ENCODE results near the gene GPRASP2.

- TF ChIP-seq, protein P1, sequence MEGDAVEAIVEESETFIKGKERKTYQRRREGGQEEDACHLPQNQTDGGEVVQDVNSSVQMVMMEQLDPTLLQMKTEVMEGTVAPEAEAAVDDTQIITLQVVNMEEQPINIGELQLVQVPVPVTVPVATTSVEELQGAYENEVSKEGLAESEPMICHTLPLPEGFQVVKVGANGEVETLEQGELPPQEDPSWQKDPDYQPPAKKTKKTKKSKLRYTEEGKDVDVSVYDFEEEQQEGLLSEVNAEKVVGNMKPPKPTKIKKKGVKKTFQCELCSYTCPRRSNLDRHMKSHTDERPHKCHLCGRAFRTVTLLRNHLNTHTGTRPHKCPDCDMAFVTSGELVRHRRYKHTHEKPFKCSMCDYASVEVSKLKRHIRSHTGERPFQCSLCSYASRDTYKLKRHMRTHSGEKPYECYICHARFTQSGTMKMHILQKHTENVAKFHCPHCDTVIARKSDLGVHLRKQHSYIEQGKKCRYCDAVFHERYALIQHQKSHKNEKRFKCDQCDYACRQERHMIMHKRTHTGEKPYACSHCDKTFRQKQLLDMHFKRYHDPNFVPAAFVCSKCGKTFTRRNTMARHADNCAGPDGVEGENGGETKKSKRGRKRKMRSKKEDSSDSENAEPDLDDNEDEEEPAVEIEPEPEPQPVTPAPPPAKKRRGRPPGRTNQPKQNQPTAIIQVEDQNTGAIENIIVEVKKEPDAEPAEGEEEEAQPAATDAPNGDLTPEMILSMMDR (IDR thresholded peaks at IDR 0.05; ENCODE audit: low read length) = no peak
- no peak for TF ChIP-seq EZH2 (IDR thresholded peaks at IDR 0.05; ENCODE audit: borderline replicate concordance, low read length)
Observed at GRCh38 chrX:102672856-102673255, 39.4 kb upstream of the GPRASP2 start.
